GM18870 (cell line): ENCODE measurements around the gene CYB5R3.
"Not testable (repeated sequence)": the region's sequence is repeated elsewhere in the genome, so short reads cannot be mapped to it uniquely, and the experiment has no call there.

Experiments
- ATAC-seq: cut with Tn5 transposase; IDR thresholded peaks from one replicate; pipeline ENCODE4 v1.9.1; 2021; ENCODE audit warnings: moderate library complexity; ENCODE audit not compliant: unreplicated experiment

Gene CYB5R3

DNA sequence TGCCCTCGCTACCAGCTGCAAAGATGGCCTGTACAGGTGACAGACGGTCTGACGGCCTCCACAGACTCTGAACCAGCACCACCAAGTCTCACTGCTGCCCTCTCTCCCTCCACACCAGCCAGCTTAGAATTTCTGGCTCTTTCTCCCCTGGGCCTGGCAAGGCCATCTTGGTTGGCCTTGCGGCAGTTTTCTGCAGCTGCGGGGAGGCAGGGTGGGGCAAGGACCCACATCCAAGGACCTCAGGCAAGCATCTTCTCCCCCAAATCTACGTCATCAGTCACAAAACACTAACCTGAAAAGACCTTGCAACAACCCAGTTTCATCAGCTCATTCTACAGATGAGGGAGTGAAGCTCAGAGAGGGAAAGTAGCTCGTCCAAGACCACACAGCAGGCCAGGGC, 22.8 kb downstream of the CYB5R3 start:
- ATAC-seq, result no peak

- no peak for ATAC-seq
These were observed 23.8 kb downstream of the CYB5R3 start for GRCh38 chr22:42625416-42625815.

DNA sequence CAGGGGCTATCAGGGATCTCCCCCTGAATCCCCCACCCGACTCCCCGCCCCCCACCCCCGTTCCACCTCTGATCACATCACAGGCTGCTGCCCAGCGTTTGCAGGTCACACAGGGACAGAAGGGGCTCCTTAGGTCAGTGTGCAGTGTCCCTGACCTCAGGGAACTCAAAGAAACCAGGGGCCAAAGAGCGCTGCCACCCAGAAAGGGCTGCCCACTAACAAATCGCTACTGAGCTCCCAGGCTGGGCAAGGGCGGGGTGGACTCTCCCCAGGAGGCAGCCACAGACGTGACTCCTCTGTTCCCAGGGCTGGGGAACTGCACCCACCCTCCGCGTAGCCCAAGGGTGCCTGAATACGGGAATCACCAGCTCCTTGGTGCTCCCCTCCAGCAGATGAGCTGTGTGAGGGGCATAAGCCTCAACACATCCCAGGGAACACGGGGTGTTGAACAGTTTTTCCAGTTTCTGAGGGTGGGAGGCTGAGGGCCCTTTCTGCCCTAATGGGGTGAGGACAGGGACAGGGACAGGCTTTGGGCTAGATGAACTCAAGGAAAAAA, 24.6 kb downstream of the CYB5R3 start:
- no peak for ATAC-seq

DNA sequence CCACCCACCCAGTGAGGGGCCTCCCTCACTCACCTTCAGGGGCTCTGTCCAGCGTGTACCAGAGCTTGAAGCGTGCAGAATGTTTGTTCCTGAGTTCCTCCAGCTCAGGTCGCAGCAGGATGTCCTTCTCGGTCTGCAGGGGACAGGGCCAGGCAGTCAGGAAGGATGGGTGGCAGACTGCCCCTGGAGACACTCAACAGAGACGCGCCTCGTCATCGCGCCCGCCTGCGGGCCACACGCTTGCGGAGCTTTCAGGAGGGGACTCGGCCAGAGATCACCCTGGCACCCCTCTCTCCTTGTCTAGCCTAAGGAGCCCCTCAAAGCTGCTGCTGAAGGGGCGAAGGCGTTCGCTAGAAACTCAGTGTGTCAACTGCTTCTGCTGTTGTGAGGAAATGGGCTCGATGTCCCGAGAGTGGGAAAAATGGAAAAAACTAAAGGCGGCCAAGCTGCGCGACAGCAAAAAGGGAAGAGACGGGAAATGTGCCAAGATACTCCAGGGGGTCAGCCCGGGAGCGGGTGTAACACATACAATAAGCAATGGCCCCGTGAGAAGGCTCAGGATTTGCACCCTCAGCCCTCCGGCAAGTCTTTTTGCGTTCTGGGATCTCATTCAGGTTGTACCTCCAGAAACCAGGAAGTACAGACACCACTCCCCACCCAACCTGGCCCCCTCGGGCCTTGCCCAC, 25.3 kb downstream of the CYB5R3 start:
- no peak for ATAC-seq

DNA sequence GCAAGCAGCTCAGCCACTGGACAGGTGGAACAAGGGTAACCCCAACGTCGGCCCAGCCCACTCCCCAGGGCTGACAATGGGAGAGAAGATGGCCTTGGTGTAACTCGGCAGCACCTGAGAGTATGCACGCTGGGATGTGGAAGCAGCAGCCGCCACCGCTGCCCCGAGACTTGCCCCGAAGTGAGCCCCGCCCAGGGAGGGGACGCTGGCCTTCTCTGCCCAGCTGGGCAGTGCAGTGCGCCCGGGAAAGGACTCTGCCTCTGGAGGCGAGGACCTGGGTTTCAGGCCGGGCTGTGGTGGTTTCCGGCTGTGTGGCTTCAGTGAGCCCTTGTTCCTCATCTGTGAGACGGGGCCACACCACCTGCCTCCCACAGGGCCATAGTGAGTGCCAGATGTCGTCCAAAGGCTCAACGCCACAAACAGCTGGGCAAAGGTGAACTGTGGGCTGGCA, 25.9 kb downstream of the CYB5R3 start:
- ATAC-seq, result no peak

DNA sequence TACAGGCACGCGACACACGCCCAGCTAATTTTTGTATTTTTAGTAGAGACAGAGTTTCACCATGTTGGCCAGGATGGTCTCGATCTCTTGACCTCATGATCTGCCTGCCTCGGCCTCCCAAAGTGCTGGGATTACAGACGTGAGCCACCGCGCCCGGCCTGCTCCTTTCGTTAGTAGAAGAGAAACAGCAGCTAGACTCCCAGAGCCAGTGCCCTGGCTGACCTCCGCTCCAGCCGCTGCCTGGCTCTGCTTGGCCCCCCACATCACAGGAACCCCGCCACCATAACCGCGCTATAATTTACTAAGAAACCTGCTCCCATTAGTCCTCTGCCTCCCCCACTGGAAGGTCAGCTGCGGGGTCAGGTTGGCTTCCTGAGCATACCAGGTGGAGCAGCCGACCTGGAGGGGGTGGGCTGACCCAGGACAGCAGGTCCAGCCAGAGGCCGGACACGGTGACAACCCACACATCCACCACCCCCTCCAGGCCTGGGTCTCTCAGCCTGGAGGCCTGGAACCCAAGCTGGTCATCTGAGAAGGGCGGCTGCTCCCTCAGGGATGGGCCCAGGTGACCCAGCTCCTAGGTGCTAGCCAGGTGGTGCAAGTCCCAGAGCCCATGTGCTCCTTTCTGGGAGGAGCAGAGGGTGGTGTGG, 27.0 kb downstream of the CYB5R3 start:
- no peak for ATAC-seq

DNA sequence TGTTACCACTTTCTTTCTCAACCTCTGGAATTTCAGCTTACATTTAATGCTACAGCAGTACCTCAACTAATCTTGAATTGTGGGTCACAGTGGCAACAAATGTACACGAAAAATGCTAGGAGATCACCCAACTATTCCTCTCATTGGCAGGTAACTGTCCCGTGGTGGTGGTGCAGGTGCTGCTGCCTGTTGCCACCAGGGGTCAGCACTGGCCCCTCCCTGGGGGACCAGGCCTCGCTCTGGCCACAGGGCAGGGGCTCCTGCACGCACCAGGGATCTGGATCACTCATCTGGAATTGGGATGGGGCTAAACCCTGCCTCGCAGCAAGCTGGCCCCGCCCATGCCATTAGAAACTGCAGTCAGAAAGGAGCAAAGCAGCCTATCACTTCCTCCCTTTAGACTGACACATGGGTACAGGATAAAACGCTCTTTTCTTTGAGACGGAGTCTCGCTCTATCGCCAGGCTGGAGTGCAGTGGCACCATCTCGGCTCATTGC, 27.6 kb downstream of the CYB5R3 start:
- no peak for ATAC-seq

DNA sequence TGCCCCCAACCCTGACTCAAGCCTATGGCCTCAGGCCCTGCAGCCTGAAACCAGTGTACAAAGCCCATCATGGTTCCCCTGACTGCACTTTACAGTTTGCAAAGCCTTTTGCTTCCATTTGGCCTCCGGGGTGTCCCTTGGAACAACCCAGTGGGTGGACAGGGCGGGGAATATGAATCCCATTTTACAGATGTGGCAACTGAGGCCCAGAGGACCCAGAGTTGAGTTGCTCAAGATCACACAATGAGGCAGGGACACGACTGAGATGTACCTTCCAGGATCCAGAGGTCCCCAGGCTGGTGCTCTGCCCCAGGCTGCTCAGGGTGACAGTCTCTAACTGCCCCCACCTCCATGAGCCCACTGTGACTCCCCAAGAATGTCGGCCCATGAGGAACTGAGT, 29.1 kb downstream of the CYB5R3 start:
- ATAC-seq, result no peak

DNA sequence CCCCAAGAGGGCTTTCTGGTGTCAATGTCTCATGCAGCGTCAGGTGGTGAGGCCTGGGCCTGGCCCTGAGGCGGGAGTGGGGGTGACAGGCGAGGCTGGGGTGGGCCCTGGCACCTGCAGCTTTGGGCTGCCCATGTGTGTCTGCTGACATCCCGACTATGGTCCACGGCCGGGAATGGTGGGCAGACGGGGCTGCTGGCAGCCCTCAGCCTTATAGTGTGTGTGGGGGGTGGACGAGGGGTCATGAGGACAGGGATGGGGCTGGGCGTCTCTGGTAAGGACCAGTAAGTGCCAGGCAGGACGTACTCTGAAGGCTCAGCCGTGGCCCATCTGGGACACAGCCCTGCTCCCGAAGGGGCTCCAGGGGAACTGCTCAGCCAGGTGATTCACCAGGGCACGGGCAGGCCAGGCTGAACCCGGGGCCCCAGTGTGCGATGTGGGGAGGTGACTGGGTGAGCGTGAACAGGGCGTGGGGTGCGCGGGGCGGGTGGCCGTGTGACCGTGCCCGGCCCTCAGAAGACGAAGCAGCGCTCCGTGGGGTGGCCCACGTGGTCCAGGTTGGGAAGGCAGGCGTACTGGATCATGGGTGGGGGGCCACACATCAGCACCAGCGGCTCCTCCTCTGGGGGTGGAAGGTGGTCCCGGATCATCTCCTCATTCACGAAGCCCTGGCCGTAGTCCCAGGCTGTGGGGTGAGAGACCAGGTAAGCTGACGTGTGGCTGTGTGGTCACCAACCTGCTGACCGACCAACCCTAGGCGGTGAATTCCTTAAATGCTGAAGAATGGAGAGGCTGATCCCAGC, 29.7 kb downstream of the CYB5R3 start:
- ATAC-seq, result no peak

GRCh38 chr22:42617155-42617983, 31.8 kb downstream of the CYB5R3 start:
- no peak for ATAC-seq

- ATAC-seq, result not testable (repeated sequence)
These were observed 33.4 kb downstream of the CYB5R3 start for GRCh38 chr22:42615860-42616175.

GRCh38 chr22:42615092-42615859, 33.9 kb downstream of the CYB5R3 start:
- ATAC-seq, result peak; percentile 57

DNA sequence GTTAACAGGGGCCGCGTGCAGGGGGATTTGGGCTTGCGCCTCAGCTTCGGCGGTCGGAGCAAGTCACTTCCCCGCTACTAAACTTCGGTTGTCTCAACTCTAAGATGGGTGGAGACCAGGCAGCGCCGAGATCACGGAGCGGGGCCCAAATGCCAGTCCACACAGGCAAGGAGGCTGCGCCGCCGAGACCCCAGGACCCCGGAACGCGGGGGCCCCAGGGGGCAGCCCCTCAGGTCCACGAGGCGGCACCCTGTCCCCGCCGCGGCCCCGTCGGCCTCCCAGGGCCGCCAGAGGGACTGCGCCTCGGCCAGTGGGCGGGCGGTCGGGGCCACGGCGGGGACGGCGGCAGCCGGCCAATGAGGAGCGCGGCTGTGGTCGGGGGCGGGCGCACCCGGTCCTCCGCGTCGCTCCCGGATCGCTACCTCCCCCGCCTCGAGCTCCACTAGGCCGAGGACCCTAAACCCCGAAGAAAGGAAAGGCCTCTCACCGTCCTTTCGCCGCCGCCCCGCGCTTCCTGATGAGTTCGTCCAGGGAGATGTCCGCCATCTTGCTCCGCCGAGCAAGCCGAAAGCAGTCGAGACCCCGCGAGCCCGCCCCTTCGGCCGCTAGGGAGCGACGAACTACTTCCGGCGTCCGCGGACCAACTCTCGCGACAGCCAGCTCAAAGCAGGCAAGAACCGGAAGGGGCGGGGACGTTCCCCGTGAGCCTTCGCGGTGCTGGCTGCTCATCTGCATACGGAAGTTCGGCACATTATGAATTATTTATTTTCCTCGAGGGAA, 34.7 kb downstream of the CYB5R3 start, which contains the start of gene POLDIP3:
POLDIP3 (minus strand) TSS at position 572 of the 780 bp plus-strand sequence; CDS start at position 546, 26 bp downstream.
- ATAC-seq, result peak; percentile 64

DNA sequence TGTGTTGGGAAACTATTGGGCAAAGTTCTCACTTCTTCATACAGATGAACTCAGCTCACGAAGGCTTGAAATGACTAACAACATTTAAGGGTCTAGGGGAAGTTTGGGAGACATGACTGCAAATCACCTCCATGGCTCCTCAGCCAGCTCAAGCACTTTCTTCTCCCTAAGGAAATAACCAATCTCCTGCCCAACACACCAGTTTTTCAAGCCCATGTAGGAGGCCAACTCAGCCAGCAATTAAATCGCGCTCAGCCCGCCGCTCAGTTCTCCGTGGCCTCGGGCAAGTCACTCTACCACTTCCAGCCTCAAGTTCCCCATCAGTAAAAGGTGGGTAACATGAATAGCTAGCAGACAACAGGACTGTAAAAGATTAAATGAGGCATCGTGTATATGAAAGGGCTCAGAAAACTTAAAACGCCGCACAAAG, 35.3 kb downstream of the CYB5R3 start:
- ATAC-seq, result no peak

DNA sequence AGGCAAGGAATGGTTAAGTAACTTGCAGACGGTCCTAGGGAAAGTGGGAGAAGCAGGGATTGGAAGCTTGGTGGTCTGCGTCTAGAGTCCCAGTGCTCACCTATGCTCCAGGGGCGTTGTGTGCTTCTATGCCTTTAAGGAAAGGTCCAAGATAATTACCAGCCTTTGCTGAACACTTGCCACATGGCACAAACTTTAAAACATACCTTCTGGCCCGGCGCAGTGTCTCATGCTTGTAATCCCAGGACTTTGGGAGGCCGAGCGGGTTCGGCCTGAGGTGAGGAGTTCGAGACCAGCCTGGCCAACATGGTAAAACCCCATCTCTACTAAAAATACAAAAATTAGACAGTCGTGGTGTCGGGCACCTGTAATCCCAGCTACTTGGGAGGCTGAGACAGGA, 36.9 kb downstream of the CYB5R3 start:
- no peak for ATAC-seq

DNA sequence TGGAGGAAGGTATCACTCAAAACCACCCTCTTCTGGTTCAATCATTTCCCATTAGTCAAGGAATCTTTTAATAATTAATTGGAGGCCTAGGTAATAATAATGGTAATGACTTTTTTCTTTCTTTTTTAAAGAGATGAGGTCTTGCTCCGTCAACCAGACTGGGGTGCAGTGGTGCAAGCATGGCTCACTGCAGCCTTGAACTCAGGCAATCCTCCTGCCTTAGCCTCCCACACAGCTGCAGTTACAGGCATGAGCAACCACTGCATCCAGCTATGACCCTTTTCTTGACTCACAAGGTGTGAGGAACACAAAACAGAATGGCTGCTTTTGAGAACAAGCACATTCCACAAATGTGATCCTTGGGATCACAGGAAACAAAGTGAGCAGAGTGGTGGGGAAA, 38.1 kb downstream of the CYB5R3 start:
- no peak for ATAC-seq

DNA sequence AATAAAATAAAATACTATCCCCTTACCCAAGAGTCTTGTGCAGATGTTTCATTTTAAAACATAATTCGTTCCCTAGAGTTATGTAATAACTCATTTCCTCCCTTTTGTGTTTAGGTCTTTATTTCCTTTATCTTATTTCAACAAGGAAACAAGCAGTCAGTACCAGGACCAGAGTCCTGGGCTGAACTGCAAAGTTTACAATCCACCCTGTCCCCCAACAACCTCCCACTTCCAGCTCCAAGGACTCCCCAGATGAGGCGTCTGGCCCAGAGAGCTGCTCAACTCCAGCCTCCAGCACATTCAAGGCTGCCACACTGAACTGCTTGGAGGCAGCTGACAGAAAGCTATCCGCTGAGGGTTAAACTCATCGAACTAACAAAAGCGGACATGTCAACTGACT, 39.0 kb downstream of the CYB5R3 start:
- ATAC-seq, result no peak

DNA sequence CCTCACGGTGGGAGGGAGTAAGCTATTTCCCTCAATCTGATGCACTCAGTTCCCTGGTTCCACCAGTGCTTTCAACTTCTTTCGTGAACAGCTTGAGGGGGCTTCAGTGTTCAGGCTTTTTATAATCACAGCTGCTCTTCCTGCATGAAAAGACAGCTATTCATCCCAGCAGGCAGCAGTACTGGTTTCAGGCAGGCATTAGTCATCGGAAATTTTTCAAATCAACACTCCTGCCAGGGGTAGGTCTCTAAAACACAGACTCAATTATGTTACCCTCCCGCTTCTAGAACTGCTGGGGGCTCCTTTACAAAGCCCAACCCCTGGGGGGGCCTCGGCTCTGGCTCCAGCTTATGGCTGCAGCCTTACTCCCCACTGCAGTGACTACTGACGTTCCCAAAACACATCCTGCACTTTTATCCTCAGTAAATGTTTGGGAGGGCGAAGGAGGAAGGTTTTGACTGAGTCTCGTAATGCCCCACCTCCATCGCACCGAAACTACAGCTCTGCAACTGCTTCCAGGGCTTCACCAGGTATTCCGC, 40.3 kb downstream of the CYB5R3 start:
- no peak for ATAC-seq
